OCI-LY7 (cell line): Measurements from ENCODE around the gene NCAPD2.

Experiments
- CTCF ChIP-seq: fragments of 200-600 bp; sonication (generic); conservative IDR thresholded peaks from 2 replicates; pipeline ENCODE4 v1.5.1; 2014; ENCODE audit warnings: mild to moderate bottlenecking, antibody characterized with exemption, low read length, moderate library complexity, mixed read lengths
- EZH2phosphoT487 ChIP-seq: fragments of 200-600 bp; sonication (generic); IDR thresholded peaks from 2 replicates; pipeline ENCODE4 v1.6.1; 2018; ENCODE audit warnings: low read depth, borderline replicate concordance, mild to moderate bottlenecking, mixed run types, antibody characterized with exemption, low read length, moderate library complexity, mixed read lengths

DNA sequence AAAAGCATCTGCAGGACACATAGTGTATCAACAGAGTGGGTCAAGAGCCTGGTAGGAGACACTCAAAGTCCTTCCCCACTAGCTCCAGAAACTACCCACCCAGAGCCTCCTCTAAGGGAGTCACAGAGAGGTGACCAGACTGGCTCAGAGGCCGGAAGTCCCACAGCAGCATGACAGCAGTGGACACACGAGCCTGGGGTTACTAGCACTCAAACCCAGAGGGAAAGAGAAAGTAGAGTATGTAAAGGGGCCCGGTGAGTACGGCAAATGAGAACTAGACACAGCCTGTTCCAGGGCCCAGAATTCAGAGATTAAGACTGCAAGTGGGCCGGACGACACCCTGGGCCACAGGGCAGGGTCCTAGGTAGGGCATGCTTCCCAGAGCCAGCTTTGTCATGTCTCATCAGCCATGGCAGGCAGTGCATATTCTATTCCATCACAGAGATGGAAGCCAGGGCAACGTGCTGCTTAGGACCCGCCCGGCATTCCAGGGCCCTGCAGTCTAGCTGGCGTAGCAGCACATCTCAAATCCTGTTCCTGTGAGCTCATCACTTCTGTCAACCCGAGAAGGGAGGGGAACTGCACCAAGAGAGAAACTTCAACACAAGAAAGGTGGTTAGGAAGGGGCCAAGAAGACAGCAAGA is 57.7 kb downstream of the NCAPD2 start:
- TF ChIP-seq CTCF: no peak
- TF ChIP-seq EZH2phosphoT487: no peak
